H1 (cell line): ENCODE measurements around the gene DIRAS2. TPM values are rescaled to one million over a fixed set of nuclear protein-coding genes. Genes with fewer than 3 reads are reported as not detected.

Source experiments
- EP300 ChIP-seq, 2 experiments: IDR thresholded peaks; 1 replicate in 1 of 2; 2 replicates in 1 of 2; pipeline ENCODE4 v1.6.1; 2011 to 2012; ENCODE audit warnings: low read depth in 2 of 2, low read length in 2 of 2, mild to moderate bottlenecking in 2 of 2, borderline replicate concordance in 1 of 2, inconsistent platforms in 1 of 2, moderate library complexity in 1 of 2
- ZNF274 ChIP-seq: IDR thresholded peaks from 2 replicates; pipeline ENCODE4 v1.7.0; 2012; ENCODE audit warnings: low read length, borderline replicate concordance; ENCODE audit errors: extremely low read depth
- polyA plus RNA-seq, 7 experiments: library from polyadenylated mRNA; depleted of rRNA in 3 of 7; stranded (reverse) in 5 of 7; unstranded in 2 of 7; fragments of >200 nt in 5 of 7; fragments of 200-250 nt in 2 of 7; gene quantifications; 1 replicate in 5 of 7; 2 replicates in 1 of 7; 4 replicates in 1 of 7; pipeline versions ENCODE4 v1.2.1 to v1.2.3, GENCODE V29; 2011 to 2013; ENCODE audit warnings: missing spikeins in 2 of 7, mixed read lengths in 2 of 7
- total RNA-seq: library from RNA; stranded (reverse); fragmentation: NEBNext Ultra II Directional; extraction: Animal tissue kit (Norgen Biotek cat#: 25700); gene quantifications from 2 replicates; pipeline ENCODE4 v1.2.1, GENCODE V29; 2021
- TF ChIP-seq, protein P1 (sequence below): IDR thresholded peaks from 2 replicates; pipeline ENCODE4 v1.6.1; 2012; ENCODE audit warnings: inconsistent platforms

DIRAS2 gene
- total and polyA plus RNA-seq, 2 of the 8 experiments (the other 6 are each of a cell fraction or from before 2014, with no cell fraction given): 0.06 to 0.15 TPM

DNA sequence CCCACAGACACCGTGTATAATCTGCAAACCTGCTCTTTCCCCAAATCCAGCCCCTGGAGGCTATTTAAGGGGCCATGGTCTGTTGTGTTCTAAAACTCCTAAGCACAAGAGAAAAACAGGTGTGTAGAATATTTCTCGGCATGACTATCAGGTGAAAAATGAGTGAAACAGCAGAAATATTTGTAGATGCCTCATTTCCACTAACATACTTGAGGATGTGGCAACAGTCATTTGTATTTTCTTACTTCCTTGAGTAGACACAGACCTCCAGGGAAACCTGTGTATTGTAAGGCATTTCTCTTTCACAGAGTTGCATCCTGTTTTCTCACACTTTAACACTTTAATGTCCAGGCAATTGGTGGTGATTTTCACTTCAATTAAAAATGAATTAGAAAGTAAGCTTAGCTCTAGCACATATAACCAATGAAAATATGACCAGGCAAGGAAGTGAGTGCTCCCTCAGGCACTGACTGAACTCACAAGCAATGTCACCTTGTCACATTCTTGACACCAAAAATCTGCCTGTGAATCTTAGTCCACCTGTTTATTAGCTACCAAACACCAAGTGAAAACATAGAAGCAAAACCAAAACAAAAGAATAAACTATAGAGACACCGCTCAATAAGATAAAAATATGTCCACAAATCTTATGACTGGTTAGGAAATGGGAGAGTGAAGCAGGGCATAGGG is 64.4 kb downstream of the DIRAS2 start (continued):
- TF ChIP-seq, protein P1, sequence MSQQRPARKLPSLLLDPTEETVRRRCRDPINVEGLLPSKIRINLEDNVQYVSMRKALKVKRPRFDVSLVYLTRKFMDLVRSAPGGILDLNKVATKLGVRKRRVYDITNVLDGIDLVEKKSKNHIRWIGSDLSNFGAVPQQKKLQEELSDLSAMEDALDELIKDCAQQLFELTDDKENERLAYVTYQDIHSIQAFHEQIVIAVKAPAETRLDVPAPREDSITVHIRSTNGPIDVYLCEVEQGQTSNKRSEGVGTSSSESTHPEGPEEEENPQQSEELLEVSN: no peak
- TF ChIP-seq EP300 (IDR thresholded peaks at IDR 0.05; ENCODE audit: borderline replicate concordance in 1 of 2, low read depth in 2 of 2, low read length in 2 of 2) (no peak), ZNF274 (no peak)
